PC-3 (cell line): Measurements from ENCODE around the gene PPP1R9B. TPM values are rescaled to one million over a fixed set of nuclear protein-coding genes. Genes with fewer than 3 reads are reported as not detected.

Experiments used
- ATAC-seq: fragments of 200-7000 bp; cut with Tn5 transposase; 2 replicates; pipeline ENCODE4 v1.9.1; 2020; ENCODE audit warnings: mild to moderate bottlenecking, moderate library complexity
- BruUV-seq: library from RNA; stranded (reverse); fragments of 400-500 nt; replicated peaks from 2 replicates; lab custom pipeline; 2021; lab: Mats Ljungman, UMichigan
- CTCF ChIA-PET: fragments of 300-600 bp; sonication (Branson Sonifier 250); formaldehyde crosslinking; loops from one replicate; lab custom pipeline; 2022; ENCODE audit warnings: antibody characterized with exemption; lab: Charles Lee
- POLR2A ChIA-PET: fragments of 300-600 bp; sonication (Branson Sonifier 250); formaldehyde crosslinking; loops from one replicate; lab custom pipeline; 2022; ENCODE audit warnings: antibody characterized with exemption; ENCODE audit not compliant: unreplicated experiment; lab: Charles Lee
- DNase-seq: peaks from one replicate; pipeline ENCODE4 v3.0.0-alpha.2; 2015
- H2AFZ ChIP-seq: fragments of 300-600 bp; sonication (generic); 2 replicates; pipeline ENCODE4 v1.6.0; 2016; ENCODE audit warnings: antibody characterized with exemption, low read length
- H3F3A ChIP-seq: fragments of 300-600 bp; sonication (generic); one replicate; pipeline ENCODE4 v1.6.0; 2017; ENCODE audit warnings: antibody characterized with exemption, low read length, control low read depth, mild to moderate bottlenecking; ENCODE audit not compliant: unreplicated experiment
- H3K27ac ChIP-seq: fragments of 300-600 bp; sonication (generic); 2 replicates; pipeline ENCODE4 v1.5.1; 2016; ENCODE audit warnings: mild to moderate bottlenecking, low read length
- H3K27me3 ChIP-seq: fragments of 300-600 bp; sonication (generic); 2 replicates; pipeline ENCODE4 v1.6.1; 2016; ENCODE audit warnings: low read length, mixed read lengths
- H3K36me3 ChIP-seq: fragments of 300-600 bp; sonication (generic); 2 replicates; pipeline ENCODE4 v1.6.1; 2016; ENCODE audit warnings: low read depth, mixed run types, low read length, mixed read lengths
- H3K4me1 ChIP-seq: fragments of 300-600 bp; sonication (generic); 2 replicates; pipeline ENCODE4 v1.5.1; 2016; ENCODE audit warnings: low read length; ENCODE audit not compliant: insufficient read depth
- H3K4me2 ChIP-seq: fragments of 300-600 bp; sonication (generic); 2 replicates; pipeline ENCODE4 v1.6.0; 2016; ENCODE audit warnings: low read length
- H3K4me3 ChIP-seq: fragments of 300-600 bp; sonication (generic); 2 replicates; pipeline ENCODE4 v1.5.1; 2016; ENCODE audit warnings: mild to moderate bottlenecking, low read length, mixed read lengths
- H3K79me2 ChIP-seq: fragments of 300-600 bp; sonication (generic); 2 replicates; pipeline ENCODE4 v1.6.1; 2017; ENCODE audit warnings: low read length, mixed read lengths
- H3K9ac ChIP-seq: fragments of 300-600 bp; sonication (generic); 2 replicates; pipeline ENCODE4 v1.6.0; 2016; ENCODE audit warnings: mild to moderate bottlenecking, low read length
- H3K9me2 ChIP-seq: fragments of 300-600 bp; sonication (generic); replicated peaks from 2 replicates; pipeline ENCODE4 v1.6.1; 2016; ENCODE audit warnings: mixed run types, low read length, mixed read lengths
- H3K9me3 ChIP-seq: fragments of 300-600 bp; sonication (generic); 2 replicates; pipeline ENCODE4 v1.6.1; 2016; ENCODE audit warnings: low read length, mixed read lengths
- H4K20me1 ChIP-seq: fragments of 300-600 bp; sonication (generic); 2 replicates; pipeline ENCODE4 v1.6.1; 2016; ENCODE audit warnings: low read length, mixed read lengths
- CTCF ChIP-seq: fragments of 300-600 bp; sonication (generic); conservative IDR thresholded peaks from 2 replicates; pipeline ENCODE4 v1.5.1; 2017; ENCODE audit warnings: antibody characterized with exemption, low read depth, mild to moderate bottlenecking, low read length
- EZH2 ChIP-seq: fragments of 300-600 bp; sonication (generic); IDR thresholded peaks from one replicate; pipeline ENCODE4 v1.6.1; 2017; ENCODE audit warnings: antibody characterized with exemption, mild to moderate bottlenecking, low read length; ENCODE audit not compliant: unreplicated experiment
- EZH2phosphoT487 ChIP-seq: fragments of 300-600 bp; sonication (generic); IDR thresholded peaks from 2 replicates; pipeline ENCODE4 v1.6.1; 2018; ENCODE audit warnings: mild to moderate bottlenecking, antibody characterized with exemption, low read length, borderline replicate concordance
- intact Hi-C: fragments of 100-400 bp; cut with micrococcal nuclease; formaldehyde crosslinking; loops from 2 replicates; pipeline ENCODE4 v1.9.0; 2023
- total RNA-seq: library from RNA; depleted of rRNA; stranded (reverse); fragments of >200 nt; gene quantifications from 2 replicates; pipeline ENCODE4 v1.2.3, GENCODE V29; 2014

Gene PPP1R9B
- total RNA-seq, 1 experiment from 2014 or later = 67.7 TPM

DNA sequence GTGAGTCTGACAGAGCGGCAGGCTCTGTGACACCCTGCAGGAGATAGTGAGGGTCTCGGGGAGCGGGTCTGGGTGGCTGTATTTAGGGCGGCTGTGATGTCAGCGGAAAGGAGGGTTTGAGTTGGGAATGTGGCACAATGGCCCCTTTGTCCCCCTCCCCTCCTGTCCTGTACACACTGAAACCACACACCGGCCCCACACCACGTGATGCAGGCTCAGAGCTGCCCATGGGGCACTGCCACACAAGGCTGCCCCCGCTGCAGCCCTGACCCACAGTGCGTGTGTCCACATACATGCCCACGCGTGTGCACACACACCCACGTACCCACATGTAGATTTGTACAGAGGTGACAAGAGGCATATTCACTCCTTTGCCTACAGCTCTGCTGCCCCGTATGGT is 30.7 kb upstream of the PPP1R9B start:
- Histone ChIP-seq H3K4me2 (no peak overlapping the region), H3K4me3 (no peak overlapping the region), H3F3A (no peaks in the 10 kb centered on the region), H3K4me1 (peaks cover 18% of the 10 kb centered on the region), H3K9ac (no peak overlapping the region), H3K27me3 (no peaks in the 10 kb centered on the region), H3K36me3 (0 out of 2 replicates have a peak, but pooled peaks cover under 1% of the 10 kb centered on the region), H2AFZ (no peak overlapping the region), H3K9me3 (no peaks in the 10 kb centered on the region), H3K79me2 (no peaks in the 10 kb centered on the region), H3K27ac (no peak overlapping the region), H4K20me1 (no peaks in the 10 kb centered on the region), H3K9me2 (no peaks in the 10 kb centered on the region)
- intact Hi-C loops = no loop called here
- DNase-seq (no peak), ATAC-seq (no peak)
- TF ChIP-seq CTCF (no peak), EZH2phosphoT487 (no peak), EZH2 (no peak)
- ChIA-PET CTCF (no interaction called here), POLR2A (no interaction called here)
- BruUV-seq = no TSS peak

DNA sequence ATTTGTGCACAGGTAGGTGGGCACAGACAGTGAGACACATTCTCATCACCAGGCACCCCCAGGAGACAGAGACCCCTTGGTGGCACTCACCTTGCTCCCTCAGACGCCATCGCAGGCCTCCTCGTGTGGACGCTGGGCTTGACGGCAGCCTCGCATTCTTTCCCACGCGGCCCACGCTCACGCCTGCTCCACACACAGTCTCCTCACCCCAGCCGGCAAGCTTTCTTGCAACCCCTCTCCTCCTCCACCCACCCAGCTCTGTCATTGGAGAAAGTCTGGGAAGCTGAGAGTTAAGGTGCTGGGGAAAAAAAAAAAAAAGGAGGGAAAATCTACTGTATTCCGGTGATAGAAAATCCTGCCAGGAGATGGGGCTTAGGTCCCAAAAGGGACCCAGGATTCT is 30.1 kb upstream of the PPP1R9B start:
- H3K4me3 ChIP-seq = no peak overlapping the region
- H3K27me3 ChIP-seq = no peaks in the 10 kb centered on the region
- intact Hi-C loops = no loop called here
- BruUV-seq = no TSS peak
- DNase-seq (no peak), ATAC-seq (no peak)
- H2AFZ ChIP-seq = no peak overlapping the region
- H3K9ac ChIP-seq = no peak overlapping the region
- no peak overlapping the region for H3K4me2 ChIP-seq
- H3K36me3 ChIP-seq = no peaks in the 10 kb centered on the region
- no peaks in the 10 kb centered on the region for H3K9me2 ChIP-seq
- no peaks in the 10 kb centered on the region for H4K20me1 ChIP-seq
- CTCF ChIA-PET = no interaction called here
- POLR2A ChIA-PET = no interaction called here
- H3K79me2 ChIP-seq = no peaks in the 10 kb centered on the region
- TF ChIP-seq EZH2 = no peak
- TF ChIP-seq CTCF = no peak
- no peak for TF ChIP-seq EZH2phosphoT487
- no peak overlapping the region for H3K27ac ChIP-seq
- H3K9me3 ChIP-seq = no peaks in the 10 kb centered on the region
- H3K4me1 ChIP-seq = peaks cover 18% of the 10 kb centered on the region
- no peaks in the 10 kb centered on the region for H3F3A ChIP-seq

DNA sequence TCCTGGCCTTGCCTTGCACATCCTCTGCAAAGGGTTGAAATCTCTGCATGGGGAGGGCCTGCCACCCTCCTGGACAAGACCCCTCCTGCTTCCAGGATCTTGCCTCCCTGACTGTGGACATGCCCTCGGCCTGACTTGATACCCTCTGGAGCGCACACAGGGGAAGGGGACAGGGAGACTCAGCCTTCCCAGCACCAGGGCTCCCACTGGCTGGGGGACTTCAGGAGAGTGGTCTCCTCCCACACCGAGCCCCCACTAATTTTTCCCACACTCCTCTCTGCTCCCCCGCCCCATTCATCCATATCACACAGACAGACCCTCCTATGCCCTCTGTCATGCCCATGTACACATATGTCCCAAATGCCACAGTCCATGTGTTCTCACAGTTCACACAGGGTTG is 29.6 kb upstream of the PPP1R9B start:
- no peak overlapping the region for H2AFZ ChIP-seq
- H3K9ac ChIP-seq = no peak overlapping the region; the same call in 1 of the 2 replicates
- POLR2A ChIA-PET = no interaction called here
- H3K27me3 ChIP-seq = no peaks in the 10 kb centered on the region
- H3K4me3 ChIP-seq = no peak overlapping the region
- no peaks in the 10 kb centered on the region for H3K36me3 ChIP-seq
- no peaks in the 10 kb centered on the region for H4K20me1 ChIP-seq
- H3K9me3 ChIP-seq = no peaks in the 10 kb centered on the region
- BruUV-seq = no TSS peak
- DNase-seq (no peak), ATAC-seq (no peak)
- intact Hi-C loops = no loop called here
- CTCF ChIA-PET = no interaction called here
- TF ChIP-seq CTCF = no peak
- TF ChIP-seq EZH2 = no peak
- no peak for TF ChIP-seq EZH2phosphoT487
- H3K4me1 ChIP-seq = peaks cover 18% of the 10 kb centered on the region
- no peak overlapping the region for H3K4me2 ChIP-seq
- no peaks in the 10 kb centered on the region for H3K79me2 ChIP-seq
- no peaks in the 10 kb centered on the region for H3K9me2 ChIP-seq
- H3F3A ChIP-seq = no peaks in the 10 kb centered on the region
- H3K27ac ChIP-seq = no peak overlapping the region
